Mesendoderm (in vitro differentiated cells): Measurements from ENCODE around the gene SLC44A3.

Experiments used
- DNase-seq: peaks from one replicate; pipeline ENCODE4 v3.0.0; 2013
- H2AK5ac ChIP-seq: 2 replicates; pipeline ENCODE4 v1.6.1; 2013; ENCODE audit warnings: low read length, inconsistent platforms
- H2BK120ac ChIP-seq: 2 replicates; pipeline ENCODE4 v1.6.1; 2013; ENCODE audit warnings: low read depth, mild to moderate bottlenecking, low read length, moderate library complexity, mixed read lengths
- H2BK15ac ChIP-seq: replicated peaks from 2 replicates; pipeline ENCODE4 v1.6.1; 2013; ENCODE audit warnings: low read depth, mild to moderate bottlenecking, moderate library complexity
- H2BK5ac ChIP-seq: 2 replicates; pipeline ENCODE4 v1.6.1; 2013; ENCODE audit warnings: low read length, inconsistent platforms
- H3K18ac ChIP-seq: 2 replicates; pipeline ENCODE4 v1.6.1; 2013; ENCODE audit warnings: mild to moderate bottlenecking, low read length, mixed read lengths
- H3K23ac ChIP-seq: one replicate; pipeline ENCODE4 v1.6.1; 2013; ENCODE audit warnings: low read length
- H3K27ac ChIP-seq: 2 replicates; pipeline ENCODE4 v1.5.1; 2013; ENCODE audit warnings: low read depth, mild to moderate bottlenecking, inconsistent platforms, low read length, moderate library complexity
- H3K27me3 ChIP-seq: 2 replicates; pipeline ENCODE4 v1.6.1; 2013; ENCODE audit warnings: low read length, control low read depth, mild to moderate bottlenecking, inconsistent platforms; ENCODE audit not compliant: insufficient read depth, poor library complexity
- H3K36me3 ChIP-seq: 2 replicates; pipeline ENCODE4 v1.6.1; 2013; ENCODE audit warnings: low read length, inconsistent platforms; ENCODE audit not compliant: control insufficient read depth, insufficient read depth
- H3K4ac ChIP-seq: one replicate; pipeline ENCODE4 v1.6.1; 2013; ENCODE audit warnings: low read depth, mild to moderate bottlenecking, low read length, moderate library complexity
- H3K4me1 ChIP-seq: 2 replicates; pipeline ENCODE4 v1.6.1; 2013; ENCODE audit warnings: low read depth, low read length, inconsistent platforms; ENCODE audit not compliant: control insufficient read depth
- H3K4me2 ChIP-seq: 2 replicates; pipeline ENCODE4 v1.6.1; 2013; ENCODE audit warnings: low read length
- H3K4me3 ChIP-seq: 2 replicates; pipeline ENCODE4 v1.5.1; 2013; ENCODE audit warnings: mild to moderate bottlenecking, low read length
- H3K56ac ChIP-seq: one replicate; pipeline ENCODE4 v1.6.1; 2013; ENCODE audit warnings: low read length
- H3K79me1 ChIP-seq: 2 replicates; pipeline ENCODE4 v1.6.1; 2013; ENCODE audit warnings: low read length, inconsistent platforms
- H3K79me2 ChIP-seq: 2 replicates; pipeline ENCODE4 v1.6.1; 2013; ENCODE audit warnings: mild to moderate bottlenecking, low read length; ENCODE audit not compliant: control insufficient read depth, insufficient read depth
- H3K9ac ChIP-seq: 2 replicates; pipeline ENCODE4 v1.6.1; 2013; ENCODE audit warnings: low read length, inconsistent platforms
- H4K5ac ChIP-seq: one replicate; pipeline ENCODE4 v1.6.1; 2013; ENCODE audit warnings: low read length
- H4K8ac ChIP-seq: one replicate; pipeline ENCODE4 v1.6.1; 2013; ENCODE audit warnings: low read depth, mild to moderate bottlenecking, control low read depth, low read length, moderate library complexity
- WGBS: extraction: QIAGEN DNeasy Blood & Tissue Kit; methylation state at CpG from one replicate; pipeline ENCODE4 v1.1.7; 2013; ENCODE audit warnings: low lambda C conversion rate, missing lambda C conversion rate; ENCODE audit not compliant: insufficient coverage; ENCODE audit errors: extremely low coverage; 5-methylcytosine and 5-hydroxymethylcytosine counted together

Gene SLC44A3

DNA sequence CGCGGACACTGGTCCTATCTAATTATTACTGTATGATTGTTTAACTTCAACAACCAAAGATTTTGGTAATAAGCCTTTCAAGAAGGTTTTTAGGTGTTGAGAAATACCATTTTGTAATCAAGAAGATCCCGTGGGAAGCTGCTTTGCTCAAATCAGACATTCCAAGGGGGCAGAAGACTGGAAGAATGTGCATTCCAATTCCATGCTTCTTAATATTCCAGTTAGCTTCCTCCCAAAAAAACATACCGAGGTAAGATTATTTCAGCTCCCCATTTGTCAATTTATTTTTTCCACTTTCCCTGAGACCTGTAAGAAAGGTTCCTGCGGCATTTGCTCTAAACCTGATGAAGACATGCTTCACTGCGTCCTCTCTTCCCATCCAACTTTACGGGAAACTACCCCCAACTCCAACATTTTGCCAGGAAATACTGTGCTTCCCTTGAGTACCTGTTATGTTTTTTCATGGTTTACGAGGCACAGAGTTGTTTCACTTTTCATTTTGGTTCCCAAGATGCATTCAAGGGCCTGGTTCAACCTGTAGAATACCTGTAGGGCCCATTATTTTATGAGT lies 102.7 kb downstream of the SLC44A3 start:
- Histone ChIP-seq H3K79me1 (peaks cover 4% of the 10 kb centered on the region), H4K5ac (no peak overlapping the region), H3K18ac (no peak overlapping the region), H3K4me2 (no peak overlapping the region), H2BK5ac (no peak overlapping the region), H3K27me3 (no peaks in the 10 kb centered on the region), H4K8ac (no peak overlapping the region), H3K36me3 (no peaks in the 10 kb centered on the region), H3K4ac (no peak overlapping the region), H3K9ac (no peak overlapping the region), H2AK5ac (no peak overlapping the region), H3K56ac (no peak overlapping the region), H2BK120ac (no peak overlapping the region), H3K79me2 (peaks cover 83% of the 10 kb centered on the region), H3K4me1 (peaks cover 9% of the 10 kb centered on the region), H3K4me3 (no peak overlapping the region), H2BK15ac (no peak overlapping the region), H3K27ac (no peak overlapping the region), H3K23ac (peak overlapping the region; percentile 45)
- DNase-seq = no peak
- WGBS = no CpG with 5 or more reads among the region's 8 CpGs

DNA sequence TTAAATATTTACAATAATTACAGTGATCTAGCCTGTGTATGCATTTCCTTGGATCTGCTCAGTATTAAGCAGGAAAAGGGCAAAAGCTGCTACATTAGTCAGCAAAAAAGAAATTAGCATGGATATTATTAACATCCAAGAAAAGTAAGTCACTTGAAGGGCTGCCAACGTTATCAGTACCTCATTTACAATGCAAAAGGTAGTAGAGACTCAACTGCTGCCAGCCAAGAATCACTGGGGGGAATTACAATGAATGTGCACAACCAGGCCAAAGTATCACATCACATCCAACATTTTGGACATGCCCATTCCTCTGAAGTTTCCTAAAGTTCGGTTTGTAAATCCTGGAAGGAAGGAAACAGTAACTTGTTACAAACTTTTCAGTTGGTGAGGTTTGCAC lies 104.8 kb downstream of the SLC44A3 start:
- H3K27me3 ChIP-seq = no peaks in the 10 kb centered on the region
- peak overlapping the region; percentile 36 for H3K4me2 ChIP-seq
- peaks cover 66% of the 10 kb centered on the region for H3K79me2 ChIP-seq
- no peak overlapping the region for H2BK15ac ChIP-seq
- H3K79me1 ChIP-seq = peaks cover 6% of the 10 kb centered on the region
- no peaks in the 10 kb centered on the region for H3K36me3 ChIP-seq
- H2BK5ac ChIP-seq = no peak overlapping the region
- H3K23ac ChIP-seq = no peak overlapping the region
- H4K8ac ChIP-seq = no peak overlapping the region
- peak overlapping the region; percentile 91 for H3K56ac ChIP-seq
- no CpG with 5 or more reads among the region's 2 CpGs for WGBS
- H2BK120ac ChIP-seq = no peak overlapping the region
- peak overlapping the region; percentile 98 for H3K27ac ChIP-seq
- no peak overlapping the region for H3K4ac ChIP-seq
- no peak for DNase-seq
- no peak overlapping the region for H4K5ac ChIP-seq
- no peak overlapping the region for H2AK5ac ChIP-seq
- H3K9ac ChIP-seq = peak overlapping the region; percentile 90
- no peak overlapping the region for H3K18ac ChIP-seq
- H3K4me1 ChIP-seq = peaks cover 12% of the 10 kb centered on the region
- H3K4me3 ChIP-seq = peak overlapping the region; percentile 76

DNA sequence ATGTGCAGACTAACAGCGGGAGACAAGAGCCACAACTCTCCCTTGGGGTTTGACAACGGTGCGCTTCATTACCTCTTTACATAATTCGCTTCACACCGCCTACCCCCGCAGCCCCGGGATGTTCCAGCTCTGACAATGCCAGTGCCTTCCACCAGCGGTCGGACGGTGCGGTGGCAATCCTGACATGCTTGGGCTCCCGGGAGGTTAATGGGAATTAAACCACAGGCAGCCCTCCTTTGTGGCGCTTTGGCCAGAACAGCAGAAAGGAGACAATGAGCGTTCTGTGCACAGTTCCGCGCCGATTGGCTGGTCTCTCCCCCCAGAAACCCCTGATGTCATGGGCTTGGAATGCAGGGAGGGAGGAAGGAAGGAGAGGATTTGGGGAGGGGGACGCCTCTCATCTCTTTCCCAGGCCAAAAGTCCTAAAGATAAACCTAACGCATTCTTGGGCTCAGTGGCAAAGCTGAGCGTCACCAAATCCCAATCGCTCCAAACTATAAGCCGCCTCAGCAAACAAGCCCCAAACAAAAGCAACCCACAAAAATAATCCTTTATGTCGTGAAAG lies 105.5 kb downstream of the SLC44A3 start:
- H3K36me3 ChIP-seq = no peaks in the 10 kb centered on the region
- H2AK5ac ChIP-seq = no peak overlapping the region
- peak overlapping the region; percentile 36 for H3K4me2 ChIP-seq
- no peak overlapping the region for H2BK15ac ChIP-seq
- H3K27me3 ChIP-seq = no peaks in the 10 kb centered on the region
- H2BK120ac ChIP-seq = peak overlapping the region; percentile 80
- peaks cover 12% of the 10 kb centered on the region for H3K4me1 ChIP-seq
- H3K56ac ChIP-seq = peak overlapping the region; percentile 91
- H4K5ac ChIP-seq = no peak overlapping the region
- H3K79me2 ChIP-seq = peaks cover 60% of the 10 kb centered on the region
- H3K79me1 ChIP-seq = peaks cover 6% of the 10 kb centered on the region
- H3K9ac ChIP-seq = peak overlapping the region; percentile 90
- H3K23ac ChIP-seq = peak overlapping the region; percentile 92
- H4K8ac ChIP-seq = peak overlapping the region; percentile 7
- H3K18ac ChIP-seq = peak overlapping the region; percentile 98
- WGBS = no CpG with 5 or more reads among the region's 23 CpGs
- H3K27ac ChIP-seq = peak overlapping the region; percentile 98
- peak overlapping the region; percentile 76 for H3K4me3 ChIP-seq
- H2BK5ac ChIP-seq = peak overlapping the region; percentile 85
- peak; percentile 100 for DNase-seq
- peak overlapping the region; percentile 18 for H3K4ac ChIP-seq

DNA sequence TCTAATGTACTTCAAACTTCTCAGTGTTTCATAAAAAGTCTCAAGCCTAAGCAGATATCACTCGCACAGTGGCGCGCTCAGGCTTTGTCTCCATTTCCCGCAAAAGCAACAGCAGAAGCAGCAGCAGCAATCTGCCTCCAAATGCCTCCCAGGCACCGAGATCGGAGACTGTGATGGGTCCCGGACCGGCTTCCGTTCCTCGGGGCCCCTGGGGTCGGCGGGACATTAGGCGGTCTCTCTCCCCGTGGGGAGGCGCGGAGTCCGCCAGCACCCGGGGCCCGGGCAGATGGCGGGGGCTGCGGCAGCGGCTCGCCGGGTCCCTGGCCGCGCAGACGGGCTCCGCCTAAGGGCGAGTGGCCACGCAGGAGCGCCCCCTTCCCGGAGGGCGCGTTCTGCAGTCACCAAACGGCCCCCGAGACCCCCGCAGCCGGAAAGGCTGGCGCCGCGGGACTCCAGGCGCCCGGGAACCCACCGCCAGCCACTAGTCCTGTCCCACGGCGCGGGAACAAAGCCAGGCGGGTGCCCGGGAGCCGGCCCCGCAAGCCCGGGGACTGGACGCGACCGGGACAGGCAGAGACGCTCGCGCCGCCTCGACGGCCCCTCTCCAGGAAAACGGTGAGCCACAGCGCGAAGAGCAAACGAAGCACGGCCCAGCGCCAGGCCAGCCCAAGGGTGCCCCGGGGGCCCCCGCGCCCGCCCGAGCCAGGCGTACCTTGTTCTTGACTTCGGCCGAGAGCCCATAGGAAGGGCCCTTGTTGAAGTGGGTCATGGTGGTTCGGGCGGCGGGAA lies 106.2 kb downstream of the SLC44A3 start:
- Histone ChIP-seq H3K79me1 (peaks cover 6% of the 10 kb centered on the region), H3K4me3 (peak overlapping the region; percentile 76)

DNA sequence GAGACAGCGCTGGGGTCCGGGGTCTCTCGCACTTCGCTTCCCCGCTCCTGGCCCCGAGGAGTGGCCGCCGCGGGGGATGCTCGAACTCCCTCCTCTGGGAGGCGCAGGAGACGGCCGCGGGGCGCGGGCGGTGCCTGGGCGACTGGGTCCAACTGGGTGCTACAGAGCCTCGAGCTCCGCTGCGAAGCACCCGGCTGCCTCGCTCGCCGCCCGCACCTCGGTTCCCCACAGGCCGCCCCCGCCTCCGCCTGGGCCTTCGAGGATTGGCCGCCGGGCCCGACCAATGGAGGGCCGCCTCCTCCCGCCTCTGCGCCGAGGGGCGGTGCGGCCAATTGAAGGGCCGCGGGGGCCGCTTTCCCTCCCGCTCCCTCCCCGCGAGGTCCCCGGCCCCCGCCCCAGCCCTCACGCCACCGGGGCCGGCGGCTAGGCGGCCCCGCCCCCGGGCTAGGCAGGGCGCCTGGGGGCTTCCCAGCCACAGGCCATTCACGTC lies 106.8 kb downstream of the SLC44A3 start, which contains the start of gene CNN3:
Gene CNN3, minus strand, starts transcription at position 196 of the 490 bp plus-strand sequence. CDS start 216 bp downstream, outside the sequence.
- peak within 1 kb of the TSS; percentile 94 for H3K4ac ChIP-seq
- H3K23ac ChIP-seq = peak within 1 kb of the TSS; percentile 92
- WGBS = no CpG with 5 or more reads among the region's 57 CpGs
- peak within 1 kb of the TSS; percentile 76 for H3K4me3 ChIP-seq
- peak within 1 kb of the TSS; percentile 85 for H2BK5ac ChIP-seq
- H2BK120ac ChIP-seq = peak within 1 kb of the TSS; percentile 80
- peak; percentile 97 for DNase-seq
- peak within 1 kb of the TSS; percentile 41 for H3K4me2 ChIP-seq
- no peak within 1 kb of the TSS for H2BK15ac ChIP-seq
- H4K5ac ChIP-seq = no peak within 1 kb of the TSS
- peak within 1 kb of the TSS; percentile 90 for H3K9ac ChIP-seq
- peaks cover 10% of the 10 kb centered on the region for H3K4me1 ChIP-seq
- peaks cover 6% of the 10 kb centered on the region for H3K79me1 ChIP-seq
- no peaks in the 10 kb centered on the region for H3K27me3 ChIP-seq
- no peaks in the 10 kb centered on the region for H3K36me3 ChIP-seq
- peak within 1 kb of the TSS; percentile 91 for H3K56ac ChIP-seq
- H2AK5ac ChIP-seq = no peak within 1 kb of the TSS
- peak within 1 kb of the TSS; percentile 98 for H3K27ac ChIP-seq
- H3K18ac ChIP-seq = peak within 1 kb of the TSS; percentile 98
- H3K79me2 ChIP-seq = peaks cover 47% of the 10 kb centered on the region
- H4K8ac ChIP-seq = peak within 1 kb of the TSS; percentile 14

More for the DNA sequence above, 106.2 kb downstream of the SLC44A3 start:
- H4K5ac ChIP-seq = no peak overlapping the region
- no peak overlapping the region for H2AK5ac ChIP-seq
- peaks cover 53% of the 10 kb centered on the region for H3K79me2 ChIP-seq
- H3K4me1 ChIP-seq = peaks cover 12% of the 10 kb centered on the region
- H3K9ac ChIP-seq = peak overlapping the region; percentile 90
- H3K27me3 ChIP-seq = no peaks in the 10 kb centered on the region
- H3K27ac ChIP-seq = peak overlapping the region; percentile 98
- H3K4me2 ChIP-seq = peak overlapping the region; percentile 19
- WGBS = no CpG with 5 or more reads among the region's 78 CpGs
- DNase-seq = peak; percentile 73
- peak overlapping the region; percentile 85 for H2BK5ac ChIP-seq
- peak overlapping the region; percentile 7 for H4K8ac ChIP-seq
- H3K18ac ChIP-seq = peak overlapping the region; percentile 98
- peak overlapping the region; percentile 80 for H2BK120ac ChIP-seq
- H3K56ac ChIP-seq = peak overlapping the region; percentile 91
- no peaks in the 10 kb centered on the region for H3K36me3 ChIP-seq
- no peak overlapping the region for H2BK15ac ChIP-seq
- peak overlapping the region; percentile 18 for H3K4ac ChIP-seq
- peak overlapping the region; percentile 92 for H3K23ac ChIP-seq
